ENCODE measurements around the gene IFI27. TPM values are rescaled to one million over a fixed set of nuclear protein-coding genes. Genes with fewer than 3 reads are reported as not detected.

The IFI27 gene
- total and polyA plus RNA-seq, 2 of the 4 experiments (the other 2 are of a cell fraction), result under 0.01 to 0.60 TPM

DNA sequence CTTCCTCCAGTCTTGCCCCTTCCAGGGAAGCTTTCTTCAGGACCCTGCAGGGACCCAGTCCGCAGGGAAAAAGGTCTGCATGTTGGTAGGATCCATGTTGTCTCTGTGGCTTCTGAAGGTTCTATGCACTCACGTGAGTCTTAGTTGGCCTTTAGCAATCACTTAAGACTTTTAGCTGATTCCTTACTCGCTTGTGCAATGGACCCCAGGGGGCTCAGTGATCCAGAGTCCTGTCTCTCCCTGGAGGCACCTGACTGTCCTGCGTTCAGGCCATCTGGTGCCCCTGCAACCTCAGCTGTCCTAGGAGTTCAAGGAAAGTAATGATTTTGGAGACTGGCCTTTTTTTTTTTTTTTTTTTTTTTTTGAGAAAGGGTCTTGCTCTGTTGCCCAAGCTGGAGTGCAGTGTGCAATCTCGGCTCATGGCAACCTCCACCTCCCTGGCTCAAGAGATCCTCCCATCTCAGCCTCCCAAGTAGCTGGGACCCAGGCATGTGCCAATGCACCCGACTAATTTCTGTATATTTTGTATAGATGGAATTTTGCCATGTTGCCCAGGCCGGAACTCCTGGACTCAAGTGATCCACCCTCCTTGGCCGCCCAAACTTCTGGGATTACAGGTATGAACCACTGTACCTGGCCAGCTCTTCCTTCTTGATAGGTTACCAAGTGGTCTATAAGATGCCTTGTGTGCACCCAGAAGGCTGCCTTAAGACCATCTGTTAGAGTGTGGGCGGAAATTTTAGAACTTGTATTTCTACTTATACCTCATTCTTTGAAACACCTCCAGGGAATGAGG lies 14.2 kb downstream of the IFI27 start:
- Histone ChIP-seq H3K4me2 (ENCODE audit: low read depth, low read length) (no peak overlapping the region), H2BK120ac (ENCODE audit: low read depth, low read length) (no peak overlapping the region), H2BK5ac (ENCODE audit: low read depth, low read length, poor library complexity, severe bottlenecking) (no peak overlapping the region), H4K5ac (ENCODE audit: low read depth, low read length) (no peak overlapping the region), H4K91ac (ENCODE audit: insufficient read depth, low read depth, low read length) (no peak overlapping the region), H2AFZ (replicated peaks; ENCODE audit: low read length, poor library complexity) (no peak overlapping the region), H4K8ac (ENCODE audit: low read depth in 2 of 2, low read length in 2 of 2) (no peak overlapping the region), H3K4me3 (ENCODE audit: insufficient read depth, low read depth, low read length) (no peak overlapping the region), H3K36me3 (ENCODE audit: control insufficient read depth, insufficient read depth, low read length) (peaks cover 12% of the 10 kb centered on the region), H3K18ac (ENCODE audit: low read depth, low read length) (no peak overlapping the region), H3K9me1 (ENCODE audit: insufficient read depth, low read length) (peaks cover 10% of the 10 kb centered on the region; the same call in 1 of the 2 replicates), H2BK20ac (ENCODE audit: low read depth, low read length) (no peak overlapping the region), H3K56ac (ENCODE audit: extremely low read depth, insufficient read depth, low read length) (no peak overlapping the region), H3K27ac (ENCODE audit: insufficient read depth, low read length) (no peak overlapping the region), H4K20me1 (ENCODE audit: insufficient read depth, low read length) (0 out of 2 replicates have a peak, but pooled peaks cover 2% of the 10 kb centered on the region), H2AK5ac (ENCODE audit: low read depth, low read length) (no peak overlapping the region), H3K23ac (ENCODE audit: low read depth, low read length) (no peak overlapping the region), H3K9me3 (ENCODE audit: control insufficient read depth, insufficient read depth, low read length) (no peaks in the 10 kb centered on the region; the same call in 1 of the 2 replicates), H2AK9ac (replicated peaks; ENCODE audit: low read depth, low read length, poor library complexity) (no peak overlapping the region), H3K9ac (ENCODE audit: low read depth, low read length) (no peak overlapping the region), H3K14ac (replicated peaks; ENCODE audit: low read depth, low read length) (no peak overlapping the region), H2BK15ac (ENCODE audit: low read depth, low read length) (no peak overlapping the region), H3K79me1 (ENCODE audit: low read depth in 1 of 2, low read length in 2 of 2) (peaks cover 0 to 14% of the 10 kb centered on the region in 2 experiments; a peak in 1 of 4 replicates), H3K4me1 (ENCODE audit: control insufficient read depth, insufficient read depth, low read length) (peaks cover 18% of the 10 kb centered on the region), H3K27me3 (ENCODE audit: control insufficient read depth, insufficient read depth, low read length) (no peaks in the 10 kb centered on the region), H3K4ac (ENCODE audit: low read depth, low read length) (no peak overlapping the region)
- TF ChIP-seq MAFK (IDR thresholded peaks at IDR 0.05; ENCODE audit: low read depth, low read length), result no peak
- dilution Hi-C loops (cut with HindIII; ENCODE audit: low sequenced_read_pairs, unreplicated experiment), result no loop called here
- no TSS peak for BruUV-seq (replicated peaks)
- in situ Hi-C loops (cut with MboI; ENCODE audit: low sequenced_read_pairs), result no loop called here
- no CpG with 5 or more reads among the region's 9 CpGs for WGBS, 2 experiments (ENCODE audit: extremely low coverage in 2 of 2, insufficient read length in 1 of 2)
- intact Hi-C loops (cut with micrococcal nuclease), result no loop called here
- ChIA-PET POLR2A (ENCODE audit: unreplicated experiment) (no interaction called here), CTCF (interaction anchor here (1.7 kb wide), 1 partner anchor 12 kb away, joined by 5 read pairs; no protein-coding TSS in a partner anchor)
- DNase-seq, result no peak
- ATAC-seq (ENCODE audit: low read depth), result no peak

All from IMR-90 (cell line).